ENCODE results near the gene PECR. TPM values are rescaled to one million over a fixed set of nuclear protein-coding genes. Genes with fewer than 3 reads are reported as not detected.

The PECR gene
- total and polyA plus RNA-seq, 2 donors (not counting 1 experiment from before 2014, with no cell fraction given), result 9.5 to 16.5 TPM

- no peak overlapping the region for H3K9ac ChIP-seq (ENCODE audit: low read length)
- H3K9me3 Mint-ChIP-seq (ENCODE audit: insufficient read depth), result no peaks in the 10 kb centered on the region
- no peak for TF ChIP-seq EZH2 (IDR thresholded peaks at IDR 0.05; ENCODE audit: borderline replicate concordance, insufficient read depth, low read depth, low read length, poor library complexity, severe bottlenecking)
- TF ChIP-seq, protein P1, sequence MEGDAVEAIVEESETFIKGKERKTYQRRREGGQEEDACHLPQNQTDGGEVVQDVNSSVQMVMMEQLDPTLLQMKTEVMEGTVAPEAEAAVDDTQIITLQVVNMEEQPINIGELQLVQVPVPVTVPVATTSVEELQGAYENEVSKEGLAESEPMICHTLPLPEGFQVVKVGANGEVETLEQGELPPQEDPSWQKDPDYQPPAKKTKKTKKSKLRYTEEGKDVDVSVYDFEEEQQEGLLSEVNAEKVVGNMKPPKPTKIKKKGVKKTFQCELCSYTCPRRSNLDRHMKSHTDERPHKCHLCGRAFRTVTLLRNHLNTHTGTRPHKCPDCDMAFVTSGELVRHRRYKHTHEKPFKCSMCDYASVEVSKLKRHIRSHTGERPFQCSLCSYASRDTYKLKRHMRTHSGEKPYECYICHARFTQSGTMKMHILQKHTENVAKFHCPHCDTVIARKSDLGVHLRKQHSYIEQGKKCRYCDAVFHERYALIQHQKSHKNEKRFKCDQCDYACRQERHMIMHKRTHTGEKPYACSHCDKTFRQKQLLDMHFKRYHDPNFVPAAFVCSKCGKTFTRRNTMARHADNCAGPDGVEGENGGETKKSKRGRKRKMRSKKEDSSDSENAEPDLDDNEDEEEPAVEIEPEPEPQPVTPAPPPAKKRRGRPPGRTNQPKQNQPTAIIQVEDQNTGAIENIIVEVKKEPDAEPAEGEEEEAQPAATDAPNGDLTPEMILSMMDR (IDR thresholded peaks at IDR 0.05), result no peak
- no peak overlapping the region for H3K27ac ChIP-seq (ENCODE audit: low read length in 2 of 2)
- H4K20me1 ChIP-seq (ENCODE audit: control insufficient read depth, insufficient read depth, low read length, poor library complexity, severe bottlenecking), result peaks cover 71% of the 10 kb centered on the region
- H3K9me3 ChIP-seq (ENCODE audit: control extremely low read depth in 1 of 3, control insufficient read depth in 2 of 3, insufficient read depth in 1 of 3, low read length in 2 of 3), result no peaks in the 10 kb centered on the region
- no peak overlapping the region for H3K4me3 Mint-ChIP-seq
- H3K27me3 Mint-ChIP-seq, result no peaks in the 10 kb centered on the region
- H3K27me3 ChIP-seq (replicated peaks in 1 of 4; ENCODE audit: control extremely low read depth in 1 of 4, control insufficient read depth in 3 of 4, insufficient read depth in 4 of 4, low read length in 3 of 4), result no peaks in the 10 kb centered on the region
- peaks cover 6% of the 10 kb centered on the region for H3K4me1 Mint-ChIP-seq
- peaks cover 2 to 95% of the 10 kb centered on the region in 2 experiments for H3K36me3 ChIP-seq (replicated peaks in 1 of 2; ENCODE audit: control extremely low read depth in 1 of 2, control insufficient read depth in 1 of 2, extremely low read depth in 1 of 2, insufficient read depth in 2 of 2, low read length in 1 of 2)
- intact Hi-C loops (cut with micrococcal nuclease), result no loop called here
- ChIA-PET POLR2A (no interaction called here), CTCF (interaction anchor here (1.9 kb wide), 1 partner anchor 11 kb away, joined by 4 read pairs; no protein-coding TSS in a partner anchor)
- H3K4me3 ChIP-seq (ENCODE audit: control extremely low read depth in 1 of 5, extremely low read depth in 1 of 5, insufficient read depth in 1 of 5, low read depth in 2 of 5, low read length in 4 of 5), result no peak overlapping the region
- H3K27ac Mint-ChIP-seq, result no peak overlapping the region
- ATAC-seq (ENCODE audit: low read depth), result no peak
- H3K4me1 ChIP-seq (ENCODE audit: control insufficient read depth in 2 of 2, insufficient read depth in 2 of 2, low read length in 2 of 2), result no peaks in the 10 kb centered on the region
- DNase-seq, result no peak
- peaks cover 43% of the 10 kb centered on the region for H3K79me2 ChIP-seq (ENCODE audit: control insufficient read depth, insufficient read depth, low read length)
- H2AFZ ChIP-seq (ENCODE audit: insufficient read depth, low read depth, low read length, poor library complexity, severe bottlenecking), result no peak overlapping the region
- 60% methylated on average over 1 of the region's 6 CpGs for WGBS (ENCODE audit: insufficient coverage)
- H3K4me2 ChIP-seq (replicated peaks; ENCODE audit: low read depth, low read length, poor library complexity, severe bottlenecking), result no peak overlapping the region
These were observed 48.9 kb upstream of the PECR start for GRCh38 chr2:216130346-216130971.

- POLR2A ChIA-PET, result no interaction called here
- H3K79me2 ChIP-seq (ENCODE audit: control insufficient read depth, insufficient read depth, low read length), result peaks cover 53% of the 10 kb centered on the region
- H3K27me3 ChIP-seq (replicated peaks in 1 of 4; ENCODE audit: control extremely low read depth in 1 of 4, control insufficient read depth in 3 of 4, insufficient read depth in 4 of 4, low read length in 3 of 4), result no peaks in the 10 kb centered on the region
- H3K4me2 ChIP-seq (replicated peaks; ENCODE audit: low read depth, low read length, poor library complexity, severe bottlenecking), result no peak overlapping the region
- peaks cover 6 to 93% of the 10 kb centered on the region in 2 experiments for H3K36me3 ChIP-seq (replicated peaks in 1 of 2; ENCODE audit: control extremely low read depth in 1 of 2, control insufficient read depth in 1 of 2, extremely low read depth in 1 of 2, insufficient read depth in 2 of 2, low read length in 1 of 2)
- Mint-ChIP-seq H3K9me3 (ENCODE audit: insufficient read depth) (no peaks in the 10 kb centered on the region), H3K4me1 (peaks cover 6% of the 10 kb centered on the region), H3K27me3 (no peaks in the 10 kb centered on the region), H3K27ac (no peak overlapping the region), H3K4me3 (no peak overlapping the region)
- no peak overlapping the region for H3K27ac ChIP-seq (ENCODE audit: low read length in 2 of 2)
- TF ChIP-seq, protein P1 (IDR thresholded peaks at IDR 0.05), result no peak
- TF ChIP-seq EZH2 (IDR thresholded peaks at IDR 0.05; ENCODE audit: borderline replicate concordance, insufficient read depth, low read depth, low read length, poor library complexity, severe bottlenecking), result no peak
- peaks cover 64% of the 10 kb centered on the region for H4K20me1 ChIP-seq (ENCODE audit: control insufficient read depth, insufficient read depth, low read length, poor library complexity, severe bottlenecking)
- intact Hi-C loops (cut with micrococcal nuclease), result no loop called here
- CTCF ChIA-PET, result no interaction called here
- H3K9me3 ChIP-seq (ENCODE audit: control extremely low read depth in 1 of 3, control insufficient read depth in 2 of 3, insufficient read depth in 1 of 3, low read length in 2 of 3), result no peaks in the 10 kb centered on the region
- WGBS (ENCODE audit: insufficient coverage), result 100% methylated on average over 1 of the region's 5 CpGs
- H3K4me3 ChIP-seq (ENCODE audit: control extremely low read depth in 1 of 5, extremely low read depth in 1 of 5, insufficient read depth in 1 of 5, low read depth in 2 of 5, low read length in 4 of 5), result no peak overlapping the region
- no peak overlapping the region for H3K9ac ChIP-seq (ENCODE audit: low read length)
- H2AFZ ChIP-seq (ENCODE audit: insufficient read depth, low read depth, low read length, poor library complexity, severe bottlenecking), result no peak overlapping the region
- DNase-seq, result no peak
- no peak for ATAC-seq (ENCODE audit: low read depth)
- no peaks in the 10 kb centered on the region for H3K4me1 ChIP-seq (ENCODE audit: control insufficient read depth in 2 of 2, insufficient read depth in 2 of 2, low read length in 2 of 2)
These were observed 45.3 kb upstream of the PECR start for GRCh38 chr2:216126943-216127342.

All from B cell (primary cell).